Mucosa of rectum (tissue), 2 donors: ENCODE measurements around the gene F2RL3.

Experiments
- H3K27ac ChIP-seq, 2 donors: one replicate each; pipeline ENCODE4 v1.7.0; 2013; ENCODE audit warnings: inconsistent platforms in 2 of 2, low read depth in 2 of 2, low read length in 2 of 2
- H3K27me3 ChIP-seq, 2 donors: one replicate each; pipeline ENCODE4 v1.7.0; 2013; ENCODE audit warnings: low read length in 2 of 2; ENCODE audit not compliant: control insufficient read depth in 2 of 2, insufficient read depth in 2 of 2
- H3K36me3 ChIP-seq, 2 donors: one replicate each; pipeline ENCODE4 v1.7.0; 2013; ENCODE audit warnings: low read length in 2 of 2; ENCODE audit not compliant: control insufficient read depth in 2 of 2, insufficient read depth in 2 of 2
- H3K4me1 ChIP-seq, 2 donors: one replicate each; pipeline ENCODE4 v1.7.0; 2013; ENCODE audit warnings: low read length in 2 of 2, mild to moderate bottlenecking in 1 of 2; ENCODE audit not compliant: control insufficient read depth in 2 of 2, insufficient read depth in 2 of 2
- H3K4me3 ChIP-seq, 2 donors: one replicate each; pipeline ENCODE4 v1.7.0; 2013; ENCODE audit warnings: low read length in 2 of 2
- H3K9ac ChIP-seq, 2 donors: one replicate each; pipeline ENCODE4 v1.7.0; 2013; ENCODE audit warnings: low read length in 2 of 2, low read depth in 1 of 2, mild to moderate bottlenecking in 1 of 2
- H3K9me3 ChIP-seq, 2 donors: one replicate each; pipeline ENCODE4 v1.7.0; 2013; ENCODE audit warnings: low read length in 2 of 2; ENCODE audit not compliant: control insufficient read depth in 2 of 2
- donor health status: healthy.
- donor health status: Normal muscosa, but diverticular disease.

F2RL3 gene

GRCh38 chr19:16885166-16885565 is 3.6 kb upstream of the F2RL3 start:
- Histone ChIP-seq H3K4me1 (peaks cover 0 to 3% of the 10 kb centered on the region in 2 donors), H3K36me3 (no peaks in the 10 kb centered on the region), H3K4me3 (no peak overlapping the region), H3K9ac (no peak overlapping the region), H3K27me3 (no peaks in the 10 kb centered on the region), H3K27ac (no peak overlapping the region), H3K9me3 (peaks cover 0 to 4% of the 10 kb centered on the region in 2 donors)

DNA sequence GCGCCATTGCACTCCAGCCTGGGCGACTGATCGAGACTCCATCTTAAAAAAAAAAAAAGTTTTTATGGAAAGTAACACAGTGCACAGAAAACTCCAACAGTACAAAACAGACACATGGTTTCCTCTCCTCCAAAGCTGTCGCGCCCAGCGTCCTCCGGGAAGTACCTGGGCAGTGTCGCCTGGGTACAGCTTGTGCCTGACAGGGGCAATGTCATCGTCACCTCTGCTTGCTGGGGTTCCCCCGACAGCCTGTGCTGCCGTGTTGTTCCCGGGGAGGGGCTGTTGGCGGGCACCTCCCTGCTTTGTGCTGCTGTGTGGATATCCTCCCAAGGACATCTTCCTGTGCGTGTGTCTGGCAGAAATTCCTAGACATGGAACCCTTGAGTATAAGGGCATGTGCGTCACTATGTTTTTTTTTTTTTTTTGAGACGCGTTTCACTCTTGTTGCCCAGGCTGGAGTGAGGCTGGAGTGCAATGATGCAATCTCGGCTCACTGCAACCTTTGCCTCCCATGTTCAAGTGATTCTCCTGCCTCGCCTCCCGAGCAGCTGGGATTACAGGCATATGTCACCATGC is 2.4 kb upstream of the F2RL3 start:
- Histone ChIP-seq H3K4me3 (peak overlapping the region in 1 of 2 donors; percentile 26), H3K27ac (peak overlapping the region in 1 of 2 donors; percentile 65), H3K9ac (no peak overlapping the region), H3K27me3 (no peaks in the 10 kb centered on the region), H3K4me1 (peaks cover 0 to 3% of the 10 kb centered on the region in 2 donors), H3K9me3 (peaks cover 0 to 4% of the 10 kb centered on the region in 2 donors), H3K36me3 (no peaks in the 10 kb centered on the region)

GRCh38 chr19:16887353-16888265 is 1.2 kb upstream of the F2RL3 start:
- Histone ChIP-seq H3K9me3 (peaks cover 0 to under 1% of the 10 kb centered on the region in 2 donors), H3K27ac (peak overlapping the region in 1 of 2 donors; percentile 52)

GRCh38 chr19:16889366-16889882 is 625 bp downstream of the F2RL3 start:
- Histone ChIP-seq H3K27ac (peak overlapping the region; percentile 52 to 76), H3K9ac (peak overlapping the region in 1 of 2 donors; percentile 26), H3K4me3 (peak overlapping the region; percentile 23 to 48)

More at GRCh38 chr19:16887353-16888265, 1.2 kb upstream of the F2RL3 start:
- Histone ChIP-seq H3K9ac (no peak overlapping the region), H3K4me3 (no peak overlapping the region), H3K4me1 (peaks cover 0 to 5% of the 10 kb centered on the region in 2 donors), H3K36me3 (no peaks in the 10 kb centered on the region), H3K27me3 (no peaks in the 10 kb centered on the region)

DNA sequence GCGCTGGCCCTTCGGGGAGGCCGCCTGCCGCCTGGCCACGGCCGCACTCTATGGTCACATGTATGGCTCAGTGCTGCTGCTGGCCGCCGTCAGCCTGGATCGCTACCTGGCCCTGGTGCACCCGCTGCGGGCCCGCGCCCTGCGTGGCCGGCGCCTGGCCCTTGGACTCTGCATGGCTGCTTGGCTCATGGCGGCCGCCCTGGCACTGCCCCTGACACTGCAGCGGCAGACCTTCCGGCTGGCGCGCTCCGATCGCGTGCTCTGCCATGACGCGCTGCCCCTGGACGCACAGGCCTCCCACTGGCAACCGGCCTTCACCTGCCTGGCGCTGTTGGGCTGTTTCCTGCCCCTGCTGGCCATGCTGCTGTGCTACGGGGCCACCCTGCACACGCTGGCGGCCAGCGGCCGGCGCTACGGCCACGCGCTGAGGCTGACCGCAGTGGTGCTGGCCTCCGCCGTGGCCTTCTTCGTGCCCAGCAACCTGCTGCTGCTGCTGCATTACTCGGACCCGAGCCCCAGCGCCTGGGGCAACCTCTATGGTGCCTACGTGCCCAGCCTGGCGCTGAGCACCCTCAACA is 1.2 kb downstream of the F2RL3 start:
- Histone ChIP-seq H3K9me3 (no peaks in the 10 kb centered on the region), H3K9ac (peak overlapping the region in 1 of 2 donors; percentile 26), H3K4me3 (no peak overlapping the region), H3K27me3 (no peaks in the 10 kb centered on the region), H3K4me1 (peaks cover 5 to 8% of the 10 kb centered on the region in 2 donors), H3K36me3 (no peaks in the 10 kb centered on the region), H3K27ac (peak overlapping the region; percentile 52 to 76)

More at GRCh38 chr19:16889366-16889882, 625 bp downstream of the F2RL3 start:
- H3K4me1 ChIP-seq = peaks cover 5 to 8% of the 10 kb centered on the region in 2 donors
- H3K9me3 ChIP-seq = no peaks in the 10 kb centered on the region
- no peaks in the 10 kb centered on the region for H3K36me3 ChIP-seq
- H3K27me3 ChIP-seq = no peaks in the 10 kb centered on the region

GRCh38 chr19:16890461-16891184 is 1.8 kb downstream of the F2RL3 start:
- Histone ChIP-seq H3K4me1 (peaks cover 6 to 8% of the 10 kb centered on the region in 2 donors), H3K27me3 (no peaks in the 10 kb centered on the region), H3K9ac (no peak overlapping the region), H3K9me3 (no peaks in the 10 kb centered on the region), H3K36me3 (no peaks in the 10 kb centered on the region), H3K27ac (no peak overlapping the region), H3K4me3 (no peak overlapping the region)

DNA sequence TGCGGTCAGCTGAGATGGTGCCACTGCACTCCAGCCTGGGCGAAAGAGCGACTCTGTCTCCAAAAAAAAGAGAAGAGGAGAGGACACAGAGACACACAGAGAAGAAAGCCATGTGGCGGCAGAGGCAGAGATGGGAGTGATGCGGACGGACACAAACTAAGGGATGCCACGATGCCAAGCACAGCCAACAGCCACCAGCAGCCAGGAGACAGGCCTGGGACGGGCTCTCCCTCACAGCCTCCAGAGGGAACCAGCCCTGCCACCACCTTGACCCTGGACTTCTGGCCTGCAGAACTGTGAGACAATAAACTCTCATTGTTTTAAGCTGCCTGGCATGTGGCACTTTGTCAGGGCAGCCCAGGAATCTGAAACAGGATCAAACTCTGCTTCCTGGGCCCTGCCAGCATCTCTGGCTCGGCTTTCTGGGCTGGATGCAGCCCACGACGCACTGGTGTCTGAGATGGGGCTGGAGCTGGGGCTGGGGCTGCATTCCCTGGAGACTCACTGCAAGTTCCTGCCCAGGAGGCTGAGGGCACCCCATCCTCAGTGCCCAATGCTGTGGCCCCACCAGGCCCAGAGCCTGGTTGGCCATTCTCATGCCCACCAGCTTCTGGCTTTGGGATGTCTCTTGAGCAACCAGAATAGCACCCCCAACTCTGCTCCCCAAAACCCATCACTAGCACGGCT is 3.0 kb downstream of the F2RL3 start:
- Histone ChIP-seq H3K4me1 (peaks cover 14 to 15% of the 10 kb centered on the region in 2 donors), H3K36me3 (no peaks in the 10 kb centered on the region), H3K9ac (no peak overlapping the region), H3K9me3 (no peaks in the 10 kb centered on the region), H3K27ac (no peak overlapping the region), H3K4me3 (no peak overlapping the region), H3K27me3 (no peaks in the 10 kb centered on the region)

DNA sequence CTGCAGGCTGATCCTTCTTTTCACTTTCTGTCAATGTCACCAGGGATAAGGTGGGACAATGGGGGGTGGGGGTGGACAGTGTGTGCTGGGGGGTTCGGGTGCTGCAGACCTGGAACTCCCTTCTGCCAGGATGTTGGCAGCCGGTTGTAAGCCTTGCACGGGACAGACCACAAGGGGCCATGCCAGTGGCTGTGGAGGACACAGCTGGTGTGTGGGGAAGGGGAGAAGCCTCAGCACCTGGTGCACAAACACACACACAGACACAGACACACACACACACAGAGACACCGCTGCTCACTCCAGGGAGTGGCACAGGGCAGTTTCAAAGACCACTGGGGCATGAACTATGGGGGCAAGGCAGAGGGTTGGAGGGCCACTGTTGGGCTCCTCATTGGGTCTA is 3.6 kb downstream of the F2RL3 start:
- Histone ChIP-seq H3K27me3 (no peaks in the 10 kb centered on the region), H3K4me1 (peaks cover 14 to 15% of the 10 kb centered on the region in 2 donors), H3K4me3 (no peak overlapping the region), H3K9me3 (no peaks in the 10 kb centered on the region), H3K36me3 (no peaks in the 10 kb centered on the region), H3K27ac (no peak overlapping the region), H3K9ac (no peak overlapping the region)
